Lung (tissue), 12 donors: Measurements from ENCODE around the gene PAPLN. TPM values are rescaled to one million over a fixed set of nuclear protein-coding genes. Genes with fewer than 3 reads are reported as not detected.

Experiments
- ATAC-seq: fragments of 200-7000 bp; cut with Tn5 transposase; one replicate; pipeline ENCODE4 v1.9.1; 2020; ENCODE audit warnings: moderate number of reproducible peaks; ENCODE audit not compliant: insufficient read depth, low FRiP score
- DNase-seq, 3 donors: peaks; one replicate each; pipeline ENCODE4 v3.0.0-alpha.2; 2013 to 2017
- H3K27ac ChIP-seq, 2 donors: one replicate each; pipeline ENCODE4 v1.5.1; 2013; ENCODE audit warnings: mild to moderate bottlenecking in 2 of 2, moderate library complexity in 2 of 2, control low read depth in 1 of 2, inconsistent platforms in 1 of 2, low read depth in 1 of 2, low read length in 1 of 2
- H3K27me3 ChIP-seq, 3 donors: one replicate each; pipeline ENCODE4 v1.5.1; 2013; ENCODE audit warnings: low read length in 2 of 3; ENCODE audit not compliant: control insufficient read depth in 3 of 3, insufficient read depth in 3 of 3
- H3K36me3 ChIP-seq, 4 donors: one replicate each; pipeline ENCODE4 v1.5.1; 2013; ENCODE audit warnings: low read length in 4 of 4, mild to moderate bottlenecking in 1 of 4, moderate library complexity in 1 of 4; ENCODE audit not compliant: control insufficient read depth in 4 of 4, insufficient read depth in 4 of 4
- H3K4me1 ChIP-seq, 5 donors: one replicate each; pipeline ENCODE4 v1.5.1; 2013; ENCODE audit warnings: low read length in 5 of 5, mild to moderate bottlenecking in 2 of 5, moderate library complexity in 1 of 5; ENCODE audit not compliant: control insufficient read depth in 5 of 5, insufficient read depth in 5 of 5
- H3K4me3 ChIP-seq: one replicate; pipeline ENCODE4 v1.5.1; 2013; ENCODE audit warnings: mild to moderate bottlenecking, control low read depth, moderate library complexity
- H3K9ac ChIP-seq, 2 donors: one replicate each; pipeline ENCODE4 v1.5.1; 2013; ENCODE audit warnings: low read length in 2 of 2, control low read depth in 1 of 2; ENCODE audit not compliant: insufficient read depth in 1 of 2
- H3K9me3 ChIP-seq, 4 donors: one replicate each; pipeline ENCODE4 v1.5.1; 2013; ENCODE audit warnings: low read length in 3 of 4, mild to moderate bottlenecking in 1 of 4, moderate library complexity in 1 of 4; ENCODE audit not compliant: control insufficient read depth in 4 of 4, insufficient read depth in 3 of 4
- WGBS, 2 donors: extraction: QIAGEN DNeasy Blood & Tissue Kit; methylation state at CpG; one replicate each; pipeline ENCODE4 v1.1.7; 2013; 5-methylcytosine and 5-hydroxymethylcytosine counted together
- polyA plus RNA-seq, 2 donors: library from polyadenylated mRNA; stranded (reverse); fragments of 200-250 nt; gene quantifications; one replicate each; pipeline ENCODE4 v1.2.1, GENCODE V29; 2013
- total RNA-seq, 2 donors: library from RNA; depleted of rRNA in 1 of 2; stranded (reverse); fragments of >200 nt in 1 of 2; gene quantifications; one replicate each; pipeline ENCODE4 v1.2.1, GENCODE V29; 2014 to 2021
- TF ChIP-seq, protein P1 (sequence below): IDR thresholded peaks from 2 replicates; pipeline ENCODE4 v1.5.1; 2012; ENCODE audit warnings: mild to moderate bottlenecking; ENCODE audit errors: control extremely low read depth, extremely low read depth
- donor health status: control.
- donor health status: control.
- donor health status: Bipolar disorder and iron deficiency.
- donor health status: healthy.
- donor health status: DM: yes; HTN: yes; CAD: no.

PAPLN gene
- total and polyA plus RNA-seq, 4 donors = 2.9 to 18.0 (median 8.3) TPM

DNA sequence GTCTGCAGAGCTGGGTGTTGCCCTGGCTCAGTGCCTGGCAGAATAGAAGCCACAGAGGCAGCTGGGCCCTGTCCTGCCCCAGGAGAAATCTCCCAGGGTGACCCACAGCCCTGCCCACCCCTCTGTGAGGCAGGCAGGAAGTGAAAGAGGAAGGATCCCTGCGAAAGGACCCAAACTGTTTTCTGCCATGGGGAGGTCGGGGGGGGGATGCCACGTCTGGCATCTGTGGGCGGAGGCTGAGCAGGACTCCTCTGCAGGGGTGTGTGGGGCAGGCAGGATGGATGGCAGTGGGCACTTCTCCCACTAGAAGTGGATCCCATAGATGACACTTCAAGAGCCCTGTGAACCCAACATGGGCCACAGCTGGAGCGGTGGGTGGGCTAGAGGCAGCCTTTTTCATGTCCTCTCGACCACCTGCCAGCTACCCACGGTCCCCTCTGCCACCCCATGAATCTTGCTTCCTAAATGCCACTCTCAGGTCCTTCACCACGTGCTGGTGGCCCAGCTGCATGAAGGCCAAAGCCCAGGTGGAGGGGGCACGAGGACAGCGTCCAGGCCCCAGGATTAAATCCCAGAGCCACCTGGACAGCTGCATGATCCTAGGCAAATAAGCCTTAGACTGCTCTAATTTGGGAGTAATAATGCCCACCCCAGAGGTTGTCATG is 3.6 kb downstream of the PAPLN start:
- Histone ChIP-seq H3K9ac (no peak overlapping the region), H3K9me3 (no peaks in the 10 kb centered on the region), H3K27me3 (peaks cover 0 to 16% (median 16%) of the 10 kb centered on the region in 3 donors), H3K36me3 (no peaks in the 10 kb centered on the region), H3K27ac (no peak overlapping the region), H3K4me3 (no peak overlapping the region), H3K4me1 (peaks cover 0 to 43% (median 23%) of the 10 kb centered on the region in 5 donors)
- WGBS, 2 donors = 49 to 67% methylated on average over 10 of the region's 10 CpGs
- ATAC-seq = no peak
- DNase-seq = no peak
- TF ChIP-seq, protein P1, sequence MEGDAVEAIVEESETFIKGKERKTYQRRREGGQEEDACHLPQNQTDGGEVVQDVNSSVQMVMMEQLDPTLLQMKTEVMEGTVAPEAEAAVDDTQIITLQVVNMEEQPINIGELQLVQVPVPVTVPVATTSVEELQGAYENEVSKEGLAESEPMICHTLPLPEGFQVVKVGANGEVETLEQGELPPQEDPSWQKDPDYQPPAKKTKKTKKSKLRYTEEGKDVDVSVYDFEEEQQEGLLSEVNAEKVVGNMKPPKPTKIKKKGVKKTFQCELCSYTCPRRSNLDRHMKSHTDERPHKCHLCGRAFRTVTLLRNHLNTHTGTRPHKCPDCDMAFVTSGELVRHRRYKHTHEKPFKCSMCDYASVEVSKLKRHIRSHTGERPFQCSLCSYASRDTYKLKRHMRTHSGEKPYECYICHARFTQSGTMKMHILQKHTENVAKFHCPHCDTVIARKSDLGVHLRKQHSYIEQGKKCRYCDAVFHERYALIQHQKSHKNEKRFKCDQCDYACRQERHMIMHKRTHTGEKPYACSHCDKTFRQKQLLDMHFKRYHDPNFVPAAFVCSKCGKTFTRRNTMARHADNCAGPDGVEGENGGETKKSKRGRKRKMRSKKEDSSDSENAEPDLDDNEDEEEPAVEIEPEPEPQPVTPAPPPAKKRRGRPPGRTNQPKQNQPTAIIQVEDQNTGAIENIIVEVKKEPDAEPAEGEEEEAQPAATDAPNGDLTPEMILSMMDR = no peak

DNA sequence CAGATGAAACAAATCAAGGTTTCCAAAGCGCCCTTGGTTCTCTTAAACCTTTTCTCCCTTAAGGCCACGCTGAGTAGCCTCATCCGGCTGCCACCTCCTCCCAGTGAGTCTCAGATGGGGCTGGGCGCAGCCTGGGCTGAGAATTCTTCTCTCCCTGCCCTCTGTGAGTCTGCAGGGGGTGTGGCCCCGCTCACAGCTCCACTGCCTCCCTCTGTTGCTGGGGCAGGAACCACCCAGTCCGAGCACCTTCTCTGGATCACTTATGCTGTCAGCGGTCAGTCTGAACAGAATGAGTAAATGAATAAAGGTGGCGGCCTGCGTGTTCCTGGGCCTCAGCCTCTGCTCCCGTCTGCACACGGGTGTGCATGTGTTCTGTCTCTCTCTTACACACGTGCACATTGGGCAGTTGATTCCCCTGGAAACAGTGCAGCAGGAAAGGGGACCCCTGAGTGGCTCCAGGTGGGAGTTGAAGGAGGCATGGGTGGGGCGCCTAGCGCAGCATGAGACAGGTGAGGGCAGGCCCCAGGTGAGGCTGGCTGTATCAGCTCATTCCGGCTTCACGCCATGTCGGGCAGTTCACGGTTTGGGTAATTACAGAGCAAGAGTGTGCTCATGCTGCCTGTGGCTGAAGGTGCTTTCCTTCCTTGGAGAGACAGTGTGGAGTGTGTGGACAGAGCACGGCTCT is 4.3 kb downstream of the PAPLN start:
- no peaks in the 10 kb centered on the region for H3K9me3 ChIP-seq
- peak overlapping the region in 1 of 2 donors; percentile 0 for H3K27ac ChIP-seq
- no peak for ATAC-seq
- H3K36me3 ChIP-seq = no peaks in the 10 kb centered on the region
- TF ChIP-seq, protein P1 = no peak
- H3K4me3 ChIP-seq = no peak overlapping the region
- peaks cover 0 to 16% (median 16%) of the 10 kb centered on the region in 3 donors for H3K27me3 ChIP-seq
- DNase-seq = no peak
- WGBS, 2 donors = 86 to 95% methylated on average over 19 of the region's 19 CpGs
- H3K4me1 ChIP-seq = peaks cover 0 to 39% (median 23%) of the 10 kb centered on the region in 5 donors
- no peak overlapping the region for H3K9ac ChIP-seq

DNA sequence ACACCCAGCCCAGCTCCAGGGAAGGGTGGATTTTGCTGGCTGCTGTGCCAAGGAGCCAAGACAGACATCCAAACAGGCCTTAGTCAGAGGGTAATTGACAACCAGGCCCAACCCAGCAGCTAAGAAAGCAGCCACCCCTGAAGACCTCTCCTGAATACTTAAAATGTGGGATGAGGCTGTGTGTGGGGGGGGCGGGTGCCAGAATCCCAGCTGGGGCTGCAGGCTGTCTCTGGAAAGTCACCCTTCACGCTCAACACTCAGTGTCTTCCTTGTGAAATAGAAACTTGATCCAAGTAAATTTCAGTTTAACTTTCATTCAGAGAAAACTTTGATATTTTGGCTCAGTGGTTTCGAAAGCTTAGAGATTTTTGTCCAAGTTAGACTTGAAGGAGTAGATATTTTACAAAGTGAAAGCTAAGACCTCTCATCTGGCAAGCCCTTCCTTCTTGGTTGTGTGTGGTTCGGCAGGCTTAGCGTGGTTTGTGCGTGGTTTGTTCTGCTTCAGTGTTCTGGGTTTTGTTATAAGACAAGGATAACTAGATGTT is 5.1 kb downstream of the PAPLN start:
- peaks cover 0 to 12% (median 12%) of the 10 kb centered on the region in 3 donors for H3K27me3 ChIP-seq
- no peaks in the 10 kb centered on the region for H3K9me3 ChIP-seq
- WGBS, 2 donors = 55 to 67% methylated on average over 6 of the region's 6 CpGs
- peak overlapping the region in 1 of 2 donors; percentile 0 for H3K27ac ChIP-seq
- no peak overlapping the region for H3K4me3 ChIP-seq
- DNase-seq (peak in 2 of 3 donors; percentile 26 to 65), ATAC-seq (no peak)
- H3K4me1 ChIP-seq = peaks cover 0 to 34% (median 21%) of the 10 kb centered on the region in 5 donors
- H3K9ac ChIP-seq = no peak overlapping the region
- H3K36me3 ChIP-seq = no peaks in the 10 kb centered on the region
- TF ChIP-seq, protein P1 = no peak
